ENCODE data around the gene TMEM89.

DNA sequence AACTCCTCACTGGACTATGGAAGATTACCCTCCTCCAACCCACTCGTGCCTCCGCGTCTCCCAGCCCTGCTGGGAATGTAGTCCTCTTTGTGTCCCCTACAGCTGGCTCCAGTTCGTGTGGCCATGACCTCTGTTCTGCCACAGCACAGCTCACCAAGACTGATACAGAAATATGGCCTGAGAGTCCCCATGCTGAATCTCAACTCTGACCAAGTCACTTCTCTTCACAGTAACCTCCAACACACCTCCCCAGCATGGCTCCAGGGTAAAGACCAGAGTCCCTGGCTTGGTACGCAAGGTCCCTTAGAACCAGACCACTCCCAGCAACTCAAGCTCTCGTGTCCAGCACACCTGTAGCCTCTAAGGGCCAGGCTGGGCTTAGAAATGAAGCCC is 24.2 kb downstream of the TMEM89 start:
- TF ChIP-seq, protein P1, sequence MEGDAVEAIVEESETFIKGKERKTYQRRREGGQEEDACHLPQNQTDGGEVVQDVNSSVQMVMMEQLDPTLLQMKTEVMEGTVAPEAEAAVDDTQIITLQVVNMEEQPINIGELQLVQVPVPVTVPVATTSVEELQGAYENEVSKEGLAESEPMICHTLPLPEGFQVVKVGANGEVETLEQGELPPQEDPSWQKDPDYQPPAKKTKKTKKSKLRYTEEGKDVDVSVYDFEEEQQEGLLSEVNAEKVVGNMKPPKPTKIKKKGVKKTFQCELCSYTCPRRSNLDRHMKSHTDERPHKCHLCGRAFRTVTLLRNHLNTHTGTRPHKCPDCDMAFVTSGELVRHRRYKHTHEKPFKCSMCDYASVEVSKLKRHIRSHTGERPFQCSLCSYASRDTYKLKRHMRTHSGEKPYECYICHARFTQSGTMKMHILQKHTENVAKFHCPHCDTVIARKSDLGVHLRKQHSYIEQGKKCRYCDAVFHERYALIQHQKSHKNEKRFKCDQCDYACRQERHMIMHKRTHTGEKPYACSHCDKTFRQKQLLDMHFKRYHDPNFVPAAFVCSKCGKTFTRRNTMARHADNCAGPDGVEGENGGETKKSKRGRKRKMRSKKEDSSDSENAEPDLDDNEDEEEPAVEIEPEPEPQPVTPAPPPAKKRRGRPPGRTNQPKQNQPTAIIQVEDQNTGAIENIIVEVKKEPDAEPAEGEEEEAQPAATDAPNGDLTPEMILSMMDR (IDR thresholded peaks at IDR 0.05) = no peak
- TF ChIP-seq POLR2A (IDR thresholded peaks at IDR 0.05) = no peak
- no peak for TF ChIP-seq POLR2AphosphoS5 (IDR thresholded peaks at IDR 0.05)
